Frontal cortex (tissue), 4 donors: ENCODE measurements around the gene TMEM233. TPM values are rescaled to one million over a fixed set of nuclear protein-coding genes. Genes with fewer than 3 reads are reported as not detected.
"Not testable (repeated sequence)": the region's sequence is repeated elsewhere in the genome, so short reads cannot be mapped to it uniquely, and the experiment has no call there.

Experiments
- DNase-seq, 2 donors: peaks; one replicate each; pipeline ENCODE4 v3.0.0; 2012; ENCODE audit warnings: low spot score in 2 of 2
- FAIRE-seq: peaks from 2 replicates; lab custom pipeline; 2012; peaks lifted over from hg19 to GRCh38; lab: Jason Lieb, UNC
- total RNA-seq: library from RNA; depleted of rRNA; stranded (reverse); fragments of >200 nt; gene quantifications from one replicate; pipeline ENCODE4 v1.2.3, GENCODE V29; 2014
- donor health status: control.
- donor health status: control.
- donor health status: control.

Gene TMEM233
- total RNA-seq, 1 donor from 2014 or later: under 0.01 TPM

DNA sequence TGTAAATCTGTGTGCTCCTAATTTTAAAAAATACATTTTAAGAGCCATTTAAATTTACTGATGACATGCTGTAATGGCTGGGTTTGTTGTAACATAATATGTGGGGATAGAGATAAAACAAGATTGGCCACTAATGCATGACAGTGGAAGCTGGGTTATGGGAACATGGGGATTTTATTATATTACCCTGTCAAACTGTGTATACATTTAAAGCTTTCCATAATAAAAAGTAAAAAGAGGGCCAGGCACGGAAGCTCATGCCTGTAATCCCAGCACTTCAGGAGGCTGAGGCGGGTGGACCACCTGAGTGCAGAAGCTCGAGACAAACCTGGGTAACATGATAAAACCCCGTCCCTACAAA is 9.1 kb downstream of the TMEM233 start:
- DNase-seq: no peak
- no peak for FAIRE-seq

DNA sequence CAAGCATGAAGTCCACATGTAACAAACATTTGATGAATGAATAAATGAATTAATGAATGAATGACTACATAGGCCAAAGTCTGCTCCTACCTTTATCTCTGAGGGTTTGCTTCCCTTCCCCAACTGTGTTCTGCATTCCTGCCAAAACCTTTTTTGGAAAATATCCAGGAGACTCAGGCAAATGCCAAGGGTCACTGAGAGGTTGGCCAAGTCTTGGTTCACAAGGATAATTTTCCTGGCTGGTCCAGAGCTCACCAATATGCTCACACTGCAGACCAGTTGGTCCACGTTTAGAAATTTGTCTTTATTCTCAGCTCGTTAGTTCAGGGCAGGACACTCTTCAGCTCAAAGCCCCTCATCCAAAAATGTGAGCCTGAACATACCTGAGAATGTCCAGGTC is 10.2 kb downstream of the TMEM233 start:
- DNase-seq (no peak), FAIRE-seq (no peak)

GRCh38 chr12:119609358-119609757 is 15.8 kb downstream of the TMEM233 start:
- DNase-seq: no peak
- no peak for FAIRE-seq

DNA sequence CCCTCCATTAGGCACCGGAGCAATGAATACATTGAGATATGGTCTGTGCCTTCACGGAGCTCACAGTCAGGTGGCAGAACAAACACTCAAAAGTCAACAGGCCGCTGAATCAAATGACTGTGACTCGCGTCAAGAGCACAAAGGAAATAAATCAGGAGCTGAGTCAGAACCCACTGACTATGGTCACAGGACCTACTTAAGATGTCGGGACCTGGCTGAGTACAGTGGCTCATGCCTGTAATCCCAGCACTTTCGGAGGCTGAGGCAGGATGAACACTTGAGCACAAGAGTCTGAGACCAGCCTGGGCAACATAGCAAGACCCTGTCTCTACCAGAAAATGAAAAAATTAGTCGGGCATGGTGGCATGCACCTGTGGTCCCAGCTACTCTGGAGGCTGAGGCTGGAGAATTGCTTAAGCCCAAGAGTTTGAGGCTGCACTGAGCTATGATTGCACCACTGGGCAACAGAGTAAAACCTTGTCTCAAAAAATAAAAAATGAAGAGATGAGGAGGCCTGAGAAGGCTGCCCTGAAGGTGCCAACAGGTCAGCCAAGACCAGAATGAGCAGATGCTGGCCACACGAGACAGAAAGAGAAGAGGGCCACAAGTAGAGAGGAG is 19.9 kb downstream of the TMEM233 start:
- FAIRE-seq (no peak), DNase-seq (no peak)

- FAIRE-seq: no peak
Observed at GRCh38 chr12:119614705-119615104, 21.1 kb downstream of the TMEM233 start.

DNA sequence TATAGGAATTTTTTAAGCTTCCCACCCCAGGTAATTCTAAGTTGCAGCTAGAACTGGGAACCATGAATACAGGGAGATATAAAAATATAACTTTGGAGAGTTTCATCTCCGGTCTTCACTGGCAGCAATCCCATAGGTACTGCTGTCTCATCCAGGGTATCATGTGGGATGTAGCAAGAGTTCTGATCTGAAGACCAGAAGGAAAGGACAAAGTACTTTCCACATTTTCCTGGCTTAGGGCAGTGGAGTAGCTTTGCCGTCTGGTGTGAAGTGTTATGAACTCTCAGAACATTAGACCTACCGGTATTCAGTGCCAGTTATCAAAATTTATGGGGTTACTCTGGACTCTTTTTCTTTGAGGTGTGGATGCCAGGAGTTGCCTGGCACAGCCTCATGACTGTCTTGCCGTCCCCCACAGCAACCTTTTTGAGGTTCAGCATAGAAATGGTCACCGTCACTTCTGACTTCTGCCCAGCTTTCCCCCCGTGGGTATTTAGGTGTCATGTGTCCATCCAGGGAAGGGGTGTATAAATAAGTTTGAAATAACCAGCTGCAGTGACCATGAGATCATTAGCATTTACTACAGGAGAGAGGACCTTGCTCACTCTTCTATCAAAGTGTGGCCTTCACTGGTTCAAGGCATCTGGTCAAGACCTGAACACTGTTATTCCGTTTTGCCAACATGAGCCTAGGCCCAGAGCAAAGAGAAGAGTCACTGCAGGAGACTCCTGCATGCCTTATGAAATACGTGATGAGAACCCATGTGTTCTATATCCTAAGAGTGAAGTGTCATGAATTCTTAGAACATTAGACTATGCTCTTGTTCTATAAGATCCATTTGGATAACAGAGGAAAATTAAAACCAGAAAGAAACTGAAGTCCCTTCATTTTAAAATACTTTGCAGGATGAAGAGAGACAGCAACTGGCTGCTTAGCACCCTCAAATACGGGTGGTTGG is 22.2 kb downstream of the TMEM233 start:
- FAIRE-seq (no peak), DNase-seq (no peak)

More at GRCh38 chr12:119614705-119615104, 21.1 kb downstream of the TMEM233 start:
- no peak for DNase-seq

- not testable (repeated sequence) for DNase-seq, FAIRE-seq
Observed at GRCh38 chr12:119618328-119618896, 24.8 kb downstream of the TMEM233 start.

DNA sequence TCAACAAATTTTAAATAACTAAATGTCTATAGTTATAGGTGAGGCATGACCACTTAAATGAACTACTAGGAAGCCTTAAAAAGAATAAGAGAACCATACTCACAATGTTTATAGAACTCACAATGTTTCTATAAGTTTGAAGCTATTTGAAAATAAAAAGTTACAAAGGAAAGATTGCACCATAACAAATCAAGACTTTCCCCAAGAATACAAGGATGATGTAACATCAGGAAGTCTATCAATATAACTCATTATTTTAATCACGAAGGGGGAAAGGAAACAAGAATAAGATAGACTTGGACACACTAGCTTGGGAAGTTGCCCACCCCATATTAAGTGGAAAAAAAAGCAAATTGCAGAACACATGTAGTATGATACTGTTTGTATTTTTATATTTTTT is 26.9 kb downstream of the TMEM233 start:
- FAIRE-seq (no peak), DNase-seq (no peak)

DNA sequence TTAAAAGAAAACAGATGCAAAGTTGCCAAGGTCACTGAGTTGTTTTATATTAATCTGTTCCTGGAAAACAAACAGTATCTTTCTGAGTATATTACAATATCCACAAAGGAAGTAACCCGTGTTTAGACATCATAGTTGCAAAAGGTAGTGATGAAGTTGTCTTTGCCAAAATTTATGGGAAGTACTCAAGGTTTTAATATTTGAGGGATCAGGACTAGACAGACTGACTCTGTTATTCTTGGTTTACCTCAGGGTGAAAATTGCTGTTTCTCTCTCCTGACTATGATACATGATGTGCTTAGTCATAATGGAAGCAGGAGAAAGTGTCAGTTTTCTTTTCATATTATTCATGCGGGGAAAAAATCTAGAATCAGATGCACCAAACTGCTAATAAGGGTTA is 28.3 kb downstream of the TMEM233 start:
- DNase-seq: no peak
- no peak for FAIRE-seq

GRCh38 chr12:119624966-119625365 is 31.4 kb downstream of the TMEM233 start:
- FAIRE-seq (no peak), DNase-seq (no peak)

GRCh38 chr12:119627019-119627643 is 33.6 kb downstream of the TMEM233 start:
- no peak for FAIRE-seq
- DNase-seq: no peak

GRCh38 chr12:119627686-119628085 is 34.1 kb downstream of the TMEM233 start:
- DNase-seq (no peak), FAIRE-seq (no peak)

- no peak for DNase-seq
- no peak for FAIRE-seq
Observed at GRCh38 chr12:119630223-119630780, 36.7 kb downstream of the TMEM233 start.

DNA sequence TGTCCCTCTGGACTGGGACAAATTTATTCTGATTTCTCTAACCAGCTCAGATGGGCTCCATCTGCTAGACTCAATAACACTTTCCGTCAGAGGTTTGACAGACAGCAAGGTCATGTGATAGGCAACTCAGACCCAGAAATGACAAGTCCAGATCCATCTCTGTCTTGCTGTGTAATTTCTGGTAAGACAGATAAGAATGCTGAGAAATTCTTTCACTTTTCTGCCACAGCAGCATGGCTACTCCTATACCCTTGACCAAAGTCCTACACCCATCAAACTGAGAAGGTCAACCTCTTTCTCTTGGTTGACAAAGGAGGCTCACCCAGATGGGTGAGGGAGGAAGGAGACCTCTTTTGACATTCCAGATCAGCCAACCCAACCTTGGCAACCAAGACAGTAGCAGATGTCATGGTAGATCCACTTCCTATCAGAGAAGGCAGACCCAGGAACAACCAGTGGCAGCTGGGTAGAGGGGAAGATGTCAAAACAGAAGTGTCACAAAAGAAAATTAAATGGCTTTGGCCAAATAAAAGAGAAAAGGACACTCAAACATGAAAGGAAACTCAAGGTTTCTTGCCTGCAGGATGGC is 37.5 kb downstream of the TMEM233 start:
- FAIRE-seq: no peak
- DNase-seq: no peak

DNA sequence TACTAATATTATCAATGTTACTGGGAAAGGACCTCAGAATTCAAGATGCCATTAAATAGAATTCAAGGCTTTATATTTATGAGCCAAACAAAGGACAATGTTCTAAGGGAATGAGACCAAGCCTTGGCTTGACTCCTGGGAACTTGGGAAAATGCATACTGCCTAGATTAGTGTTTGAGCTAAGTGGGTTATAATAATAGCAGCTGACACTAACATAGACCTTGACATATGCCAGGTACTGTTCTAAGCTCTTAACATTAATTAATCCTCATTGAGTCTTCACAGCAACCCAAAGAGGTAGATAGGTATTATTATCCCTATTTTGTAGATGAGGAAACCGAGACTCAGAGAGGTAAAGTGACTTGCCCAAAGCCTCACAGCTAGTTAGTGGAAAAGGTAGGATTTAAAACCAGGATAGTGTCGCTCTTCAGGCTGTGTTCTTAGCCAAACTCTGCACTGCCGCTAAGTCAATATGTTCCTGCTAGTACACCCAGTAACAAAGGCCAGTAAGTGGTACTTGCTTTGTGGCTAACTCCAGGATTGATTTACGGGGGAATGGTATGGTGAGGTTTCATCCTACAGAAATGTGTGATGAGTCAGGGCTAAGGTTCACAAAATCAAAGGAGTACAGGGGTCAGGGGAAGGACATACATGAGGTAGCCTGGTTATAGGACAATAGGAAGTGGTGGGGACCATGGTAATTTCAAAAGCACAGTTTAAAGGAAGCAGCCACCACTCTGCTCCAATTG is 38.5 kb downstream of the TMEM233 start:
- DNase-seq (no peak), FAIRE-seq (no peak)

DNA sequence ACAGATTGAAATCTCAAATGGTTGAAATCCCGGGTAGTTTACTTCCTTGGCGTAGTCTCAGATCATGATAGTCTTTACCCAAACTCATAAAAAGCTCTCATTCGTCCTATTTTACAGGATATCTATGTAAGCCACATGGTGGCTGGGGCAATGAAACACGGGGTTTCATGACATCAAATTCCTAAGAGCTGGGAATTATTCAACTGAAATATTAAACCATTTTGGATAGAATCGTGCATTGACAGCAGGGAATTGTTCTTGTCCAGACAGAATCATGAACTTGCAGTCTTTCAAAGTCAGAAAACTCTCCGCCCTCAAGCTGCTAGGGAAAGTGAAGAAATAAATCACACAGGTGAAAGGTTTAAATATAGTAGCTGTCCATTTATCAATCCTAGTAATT is 41.2 kb downstream of the TMEM233 start:
- DNase-seq: no peak
- FAIRE-seq: no peak

DNA sequence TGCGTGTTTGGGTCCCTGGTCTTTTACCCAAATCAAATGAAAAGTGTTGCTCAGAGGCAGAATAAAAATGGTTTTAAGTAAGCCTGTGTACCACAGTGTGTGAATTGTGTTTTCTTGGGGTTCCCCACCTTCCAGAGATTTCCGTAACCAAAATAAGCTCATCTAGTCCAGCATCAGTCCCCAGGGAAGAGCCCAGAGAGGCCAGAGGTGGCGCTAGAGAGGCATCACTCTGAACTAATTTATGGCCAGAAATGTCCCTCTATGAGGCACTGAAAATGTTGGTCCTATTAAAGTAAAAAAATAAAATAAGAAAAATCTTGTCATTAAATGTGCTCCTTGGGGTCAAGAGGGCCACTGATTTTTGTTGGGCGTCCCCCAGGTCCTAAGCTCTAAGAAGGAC is 49.4 kb downstream of the TMEM233 start:
- no peak for FAIRE-seq

DNA sequence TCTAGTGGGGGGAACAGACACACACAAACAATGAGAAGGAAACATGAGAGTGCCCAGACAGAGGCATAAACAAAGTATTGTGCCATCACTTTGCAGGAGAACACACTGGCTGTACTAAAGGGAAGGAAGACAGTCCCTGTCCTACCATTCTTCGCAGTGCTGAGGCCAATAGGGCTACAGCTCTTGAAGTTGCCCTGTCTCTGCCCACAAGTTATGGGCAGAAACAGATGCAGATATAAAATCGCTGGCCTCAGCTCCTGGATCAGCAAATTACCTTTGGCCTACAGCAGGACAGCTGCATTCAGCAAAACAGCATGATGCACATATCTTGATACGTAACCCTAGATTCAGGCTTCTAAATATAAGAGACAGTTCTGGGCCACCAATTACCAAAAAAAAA is 51.4 kb downstream of the TMEM233 start:
- FAIRE-seq (no peak), DNase-seq (no peak)

More for the DNA sequence above, 49.4 kb downstream of the TMEM233 start:
- DNase-seq: no peak

DNA sequence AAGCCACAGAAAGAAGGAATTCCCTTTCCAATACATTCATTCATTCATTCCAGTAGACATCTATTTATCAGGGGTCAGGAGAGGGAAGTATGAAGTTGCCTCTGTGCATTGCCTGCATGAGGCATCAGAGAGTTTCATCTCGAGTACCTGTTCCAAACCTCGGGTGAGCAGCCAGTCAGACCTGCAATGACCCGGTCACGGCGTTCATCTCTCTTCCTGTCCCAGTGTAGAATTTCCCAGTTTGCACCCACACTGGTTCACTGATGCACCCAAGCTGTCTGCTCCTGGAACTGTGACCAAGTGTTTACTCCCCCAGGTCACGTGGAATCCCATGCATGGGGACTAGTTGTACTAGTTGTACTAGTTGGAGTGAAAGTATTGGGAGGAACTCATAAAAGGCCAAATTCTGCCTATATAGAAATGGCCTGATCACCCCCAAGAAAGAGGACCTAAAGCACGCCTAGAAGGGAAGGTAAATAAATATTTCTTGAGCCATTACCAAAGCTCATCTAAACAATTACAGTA is 52.0 kb downstream of the TMEM233 start:
- no peak for FAIRE-seq
- no peak for DNase-seq
